Erythroblast (primary cell): ENCODE measurements around the gene CEP120.

ENCODE experiments used
- GATA1 ChIP-seq: IDR thresholded peaks from 2 replicates; pipeline ENCODE4 v1.6.1; 2011; ENCODE audit warnings: low read depth, mild to moderate bottlenecking, control low read depth, low read length, moderate library complexity
- POLR2A ChIP-seq: IDR thresholded peaks from 2 replicates; pipeline ENCODE4 v1.6.1; 2011; ENCODE audit warnings: mild to moderate bottlenecking, low read length

DNA sequence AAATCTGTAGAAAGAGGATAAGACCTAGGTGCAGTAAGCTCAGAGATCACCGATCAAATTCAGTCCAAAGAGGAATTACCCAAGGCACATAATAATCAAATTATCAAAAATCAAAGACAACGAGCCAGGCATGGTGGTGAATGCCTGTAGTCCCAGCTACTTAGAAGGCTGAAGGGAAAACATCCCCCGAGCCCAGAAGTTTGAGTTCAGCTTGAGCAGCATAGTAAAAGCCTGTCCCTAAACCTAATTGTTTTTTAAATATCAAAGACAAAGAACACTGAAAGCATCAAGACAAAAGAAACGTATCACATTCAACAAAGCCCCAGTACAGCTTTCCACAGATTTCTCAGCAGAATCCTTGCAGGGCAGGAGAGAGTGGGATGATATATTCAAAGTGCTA, 122.9 kb downstream of the CEP120 start:
- TF ChIP-seq POLR2A: no peak
- no peak for TF ChIP-seq GATA1
